Metanephros (tissue), 1 donor: ENCODE data around the gene OR5AK2. TPM values are rescaled to one million over a fixed set of nuclear protein-coding genes. Genes with fewer than 3 reads are reported as not detected.

Source experiments
- total RNA-seq: library from RNA; depleted of rRNA; stranded (reverse); fragments of >200 nt; gene quantifications from one replicate; pipeline ENCODE4 v1.2.3, GENCODE V29; 2014

OR5AK2 gene, protein sequence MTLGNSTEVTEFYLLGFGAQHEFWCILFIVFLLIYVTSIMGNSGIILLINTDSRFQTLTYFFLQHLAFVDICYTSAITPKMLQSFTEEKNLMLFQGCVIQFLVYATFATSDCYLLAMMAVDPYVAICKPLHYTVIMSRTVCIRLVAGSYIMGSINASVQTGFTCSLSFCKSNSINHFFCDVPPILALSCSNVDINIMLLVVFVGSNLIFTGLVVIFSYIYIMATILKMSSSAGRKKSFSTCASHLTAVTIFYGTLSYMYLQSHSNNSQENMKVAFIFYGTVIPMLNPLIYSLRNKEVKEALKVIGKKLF
- total RNA-seq, result not detected

DNA sequence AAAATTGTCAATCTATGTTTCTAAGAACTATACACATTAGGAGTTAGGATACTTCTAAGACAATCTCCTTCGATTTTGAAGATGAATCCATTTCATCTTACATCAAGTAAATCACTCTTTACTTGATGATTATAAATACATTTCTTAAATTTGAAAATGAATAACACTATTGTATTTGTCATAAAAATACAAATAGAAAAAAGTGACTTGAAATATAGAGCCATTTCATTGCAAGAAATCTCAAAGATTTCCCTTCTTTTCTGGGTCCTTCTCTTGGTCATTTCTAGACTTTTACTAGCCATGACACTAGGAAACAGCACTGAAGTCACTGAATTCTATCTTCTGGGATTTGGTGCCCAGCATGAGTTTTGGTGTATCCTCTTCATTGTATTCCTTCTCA, at the start of gene OR5AK2:
TSS of gene OR5AK2 (plus strand) at position 301 of the 400 bp plus-strand sequence. CDS start at position 301, 0 bp downstream.

Other genes with a start within 250 kb of the OR5AK2 start
- gene OR9G4, start 240.2 kb upstream of the OR5AK2 start, total RNA-seq, result not detected
- 2.0 TPM for gene LRRC55, start 193.0 kb downstream of the OR5AK2 start, total RNA-seq
- 92.8 TPM for gene APLNR, start 248.3 kb downstream of the OR5AK2 start, total RNA-seq